ENCODE results near the gene ITIH2. TPM values are rescaled to one million over a fixed set of nuclear protein-coding genes. Genes with fewer than 3 reads are reported as not detected.
"Not testable (repeated sequence)": the region's sequence is repeated elsewhere in the genome, so short reads cannot be mapped to it uniquely, and the experiment has no call there.

ITIH2 gene
- total and polyA plus RNA-seq, 9 of the 15 experiments (the other 6 are each of a cell fraction or from before 2014, with no cell fraction given), result 0.66 TPM; not detected in 8

DNA sequence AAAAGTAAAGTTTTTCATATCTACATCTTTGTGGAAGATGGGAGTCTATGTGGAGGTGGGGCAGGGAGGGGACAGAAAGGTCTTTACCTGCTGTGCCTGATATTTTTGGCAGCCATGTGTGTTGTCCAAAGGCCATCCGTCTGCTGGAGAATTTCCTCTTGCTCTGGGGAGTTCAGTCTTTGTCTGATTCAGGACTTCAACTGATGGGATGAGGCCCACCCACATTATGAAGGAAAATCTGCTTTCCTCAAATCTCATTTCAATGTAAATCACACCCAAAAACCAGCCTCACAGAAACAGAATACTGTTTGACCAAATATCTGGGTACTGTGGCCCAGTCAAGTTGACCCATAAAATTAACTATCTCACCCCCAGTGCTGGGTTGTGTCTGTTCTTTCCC lies 23.9 kb upstream of the ITIH2 start:
- no peaks in the 10 kb centered on the region for H3K36me3 ChIP-seq (ENCODE audit: control insufficient read depth, insufficient read depth, low read length)
- H3K27me3 ChIP-seq (ENCODE audit: control insufficient read depth in 2 of 2, insufficient read depth in 2 of 2, low read length in 2 of 2), result peaks cover 0 to 4% of the 10 kb centered on the region in 2 experiments; a peak in 1 of 5 replicates
- H3K4me1 ChIP-seq (replicated peaks in 1 of 2; ENCODE audit: control insufficient read depth in 2 of 2, insufficient read depth in 2 of 2, low read length in 2 of 2), result no peaks in the 10 kb centered on the region
- ATAC-seq (no peak), FAIRE-seq (no peak), DNase-seq (ENCODE audit: extremely low read depth in 1 of 4, low spot score in 3 of 4) (no peak)
- no peak overlapping the region for H3K27ac ChIP-seq (ENCODE audit: extremely low read depth, low read depth, low read length)
- BruUV-seq (replicated peaks), result no TSS peak
- CTCF ChIA-PET (ENCODE audit: low intra/inter-chr PET ratio), result no interaction called here
- H3K9ac ChIP-seq (ENCODE audit: insufficient read depth in 1 of 2, low read depth in 2 of 2, low read length in 2 of 2), result no peak overlapping the region
- 8% methylated on average over 1 of the region's 1 CpG for WGBS (ENCODE audit: insufficient coverage, low coverage, missing lambda C conversion rate)
- intact Hi-C loops (cut with micrococcal nuclease) (no loop called here), in situ Hi-C loops (cut with MboI) (no loop called here)
- H3K4me2 ChIP-seq (ENCODE audit: insufficient read depth, low read length), result no peak overlapping the region
- no peak overlapping the region for H2AFZ ChIP-seq (ENCODE audit: low read depth, low read length)
- H3K4me3 ChIP-seq, result no peak overlapping the region
- TF ChIP-seq ZNF134 (CRISPR knock-in tag; conservative IDR thresholded peaks at IDR 0.05), result peak; percentile 84
- no peak for TF ChIP-seq MXI1 (IDR thresholded peaks at IDR 0.05; ENCODE audit: low read depth, low read length)
- TF ChIP-seq HMG20A (CRISPR knock-in tag; conservative IDR thresholded peaks at IDR 0.05), result no peak
- no peak for TF ChIP-seq RFX5 (IDR thresholded peaks at IDR 0.05; ENCODE audit: low read depth, low read length)
- TF ChIP-seq SREBF1 (IDR thresholded peaks at IDR 0.05; ENCODE audit: borderline replicate concordance, low read depth, low read length), result no peak
- no peak for TF ChIP-seq ERF (CRISPR knock-in tag; IDR thresholded peaks at IDR 0.05)
- no peaks in the 10 kb centered on the region for H4K20me1 ChIP-seq (replicated peaks; ENCODE audit: control insufficient read depth, insufficient read depth, low read length)
- H3K79me2 ChIP-seq (ENCODE audit: control insufficient read depth, insufficient read depth, low read length), result no peaks in the 10 kb centered on the region
- POLR2A ChIA-PET, result no interaction called here
- H3K9me3 ChIP-seq (replicated peaks; ENCODE audit: control insufficient read depth, insufficient read depth, low read depth, low read length), result no peaks in the 10 kb centered on the region
- H3K9me1 ChIP-seq (ENCODE audit: control insufficient read depth, insufficient read depth, low read length), result no peaks in the 10 kb centered on the region

DNA sequence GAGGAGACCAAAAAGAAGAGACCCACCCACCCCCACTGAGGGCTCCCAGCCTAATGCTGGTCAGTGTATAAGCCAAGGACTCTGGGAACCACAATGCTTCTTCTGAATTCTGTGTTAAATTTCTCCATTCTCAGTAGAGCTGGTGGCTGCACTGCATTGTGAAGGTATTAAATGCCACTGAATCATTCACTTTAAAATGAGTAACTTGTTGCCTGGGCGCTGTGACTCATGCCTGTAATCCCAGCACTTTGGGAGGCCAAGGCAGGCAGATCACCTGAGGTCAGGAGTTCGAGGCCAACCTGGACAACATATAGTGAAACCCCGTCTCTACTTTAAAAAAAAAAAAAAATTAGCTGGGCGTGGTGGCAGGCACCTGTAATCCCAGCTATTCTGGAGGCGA lies 23.0 kb upstream of the ITIH2 start:
- H3K27me3 ChIP-seq (ENCODE audit: control insufficient read depth in 2 of 2, insufficient read depth in 2 of 2, low read length in 2 of 2); CTCF ChIA-PET (ENCODE audit: low intra/inter-chr PET ratio); H2AFZ ChIP-seq (ENCODE audit: low read depth, low read length); intact Hi-C loops (cut with micrococcal nuclease); H3K9me1 ChIP-seq (ENCODE audit: control insufficient read depth, insufficient read depth, low read length); BruUV-seq (replicated peaks); H3K4me1 ChIP-seq (replicated peaks in 1 of 2; ENCODE audit: control insufficient read depth in 2 of 2, insufficient read depth in 2 of 2, low read length in 2 of 2); DNase-seq (ENCODE audit: extremely low read depth in 1 of 4, low spot score in 3 of 4); H3K27ac ChIP-seq (ENCODE audit: extremely low read depth, low read depth, low read length); H4K20me1 ChIP-seq (replicated peaks; ENCODE audit: control insufficient read depth, insufficient read depth, low read length); POLR2A ChIA-PET; H3K4me3 ChIP-seq; H3K36me3 ChIP-seq (ENCODE audit: control insufficient read depth, insufficient read depth, low read length); FAIRE-seq; H3K4me2 ChIP-seq (ENCODE audit: insufficient read depth, low read length); H3K9me3 ChIP-seq (replicated peaks; ENCODE audit: control insufficient read depth, insufficient read depth, low read depth, low read length); ATAC-seq; H3K79me2 ChIP-seq (ENCODE audit: control insufficient read depth, insufficient read depth, low read length); H3K9ac ChIP-seq (ENCODE audit: insufficient read depth in 1 of 2, low read depth in 2 of 2, low read length in 2 of 2): not testable (repeated sequence)
- 2% methylated on average over 5 of the region's 5 CpGs for WGBS (ENCODE audit: insufficient coverage, low coverage, missing lambda C conversion rate)
- in situ Hi-C loops (cut with MboI), result loop anchor here (10.0 kb wide), 1 partner anchor 155 kb away; no protein-coding TSS in a partner anchor

Measured in K562 (cell line).